ENCODE measurements around the gene CAMK2A. TPM values are rescaled to one million over a fixed set of nuclear protein-coding genes. Genes with fewer than 3 reads are reported as not detected.

Gene CAMK2A
- polyA plus RNA-seq, 2 of the 4 experiments (the other 2 are of a cell fraction) = 0.09 to 0.93 TPM

- WGBS (ENCODE audit: missing lambda C conversion rate) = 78% methylated on average over 6 of the region's 6 CpGs
- FAIRE-seq (no peak), ATAC-seq (no peak), DNase-seq (ENCODE audit: low read depth in 1 of 2, low spot score in 1 of 2) (no peak)
- CTCF ChIA-PET = interaction anchor here (0.7 to 8.2 kb wide), 6 partner anchors 9 to 909 kb away, joined by 3 to 155 read pairs (median 4); partner anchors contain the start of gene ARSI
- Histone ChIP-seq H3K4me1 (peaks cover 60% of the 10 kb centered on the region), H3K9me3 (no peaks in the 10 kb centered on the region), H3K4me3 (no peak overlapping the region), H3K27ac (peak overlapping the region in 1 of 2 experiments; percentile 67; a peak in 3 of 6 replicates), H3K4me2 (no peak overlapping the region)
- no peak for TF ChIP-seq CHD2 (IDR thresholded peaks at IDR 0.05; ENCODE audit: low read length, partially characterized antibody)
- TF ChIP-seq HOXA7 (CRISPR knock-in tag; IDR thresholded peaks at IDR 0.05) = no peak
- TF ChIP-seq SREBF2 (IDR thresholded peaks at IDR 0.05) = no peak
- no peak for TF ChIP-seq NPAS2 (CRISPR knock-in tag; IDR thresholded peaks at IDR 0.05; ENCODE audit: borderline replicate concordance)
- TF ChIP-seq EHMT2 (IDR thresholded peaks at IDR 0.05; ENCODE audit: low read depth) = no peak
- no peak for TF ChIP-seq JUN (IDR thresholded peaks at IDR 0.05)
- TF ChIP-seq ZSCAN20 (CRISPR knock-in tag; IDR thresholded peaks at IDR 0.05) = no peak
- TF ChIP-seq ATOH8 (CRISPR knock-in tag; IDR thresholded peaks at IDR 0.05; ENCODE audit: low read depth) = no peak
- TF ChIP-seq, protein P1, sequence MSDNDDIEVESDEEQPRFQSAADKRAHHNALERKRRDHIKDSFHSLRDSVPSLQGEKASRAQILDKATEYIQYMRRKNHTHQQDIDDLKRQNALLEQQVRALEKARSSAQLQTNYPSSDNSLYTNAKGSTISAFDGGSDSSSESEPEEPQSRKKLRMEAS (IDR thresholded peaks at IDR 0.05) = no peak
- TF ChIP-seq RCOR1 (IDR thresholded peaks at IDR 0.05; ENCODE audit: low read depth, low read length) = no peak
- no peak for TF ChIP-seq ESRRA (IDR thresholded peaks at IDR 0.05; ENCODE audit: borderline replicate concordance, low read length)
- TF ChIP-seq E2F6 (IDR thresholded peaks at IDR 0.05; ENCODE audit: borderline replicate concordance, low read depth) = no peak
- no peak for TF ChIP-seq CBX8 (IDR thresholded peaks at IDR 0.05)
- no peak for TF ChIP-seq ZFP36 (IDR thresholded peaks at IDR 0.05; ENCODE audit: borderline replicate concordance, partially characterized antibody)
- TF ChIP-seq FOSL2 (IDR thresholded peaks at IDR 0.05) = no peak
- TF ChIP-seq FOSL2 (CRISPR knock-in tag; IDR thresholded peaks at IDR 0.05) = no peak
- TF ChIP-seq HOXB5 (CRISPR knock-in tag; IDR thresholded peaks at IDR 0.05) = no peak
- TF ChIP-seq, protein P2, sequence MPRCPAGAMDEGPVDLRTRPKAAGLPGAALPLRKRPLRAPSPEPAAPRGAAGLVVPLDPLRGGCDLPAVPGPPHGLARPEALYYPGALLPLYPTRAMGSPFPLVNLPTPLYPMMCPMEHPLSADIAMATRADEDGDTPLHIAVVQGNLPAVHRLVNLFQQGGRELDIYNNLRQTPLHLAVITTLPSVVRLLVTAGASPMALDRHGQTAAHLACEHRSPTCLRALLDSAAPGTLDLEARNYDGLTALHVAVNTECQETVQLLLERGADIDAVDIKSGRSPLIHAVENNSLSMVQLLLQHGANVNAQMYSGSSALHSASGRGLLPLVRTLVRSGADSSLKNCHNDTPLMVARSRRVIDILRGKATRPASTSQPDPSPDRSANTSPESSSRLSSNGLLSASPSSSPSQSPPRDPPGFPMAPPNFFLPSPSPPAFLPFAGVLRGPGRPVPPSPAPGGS (IDR thresholded peaks at IDR 0.05) = no peak
- POLR2A ChIA-PET = no interaction called here
Measured at GRCh38 chr5:150265870-150266383, 23.6 kb downstream of the CAMK2A start.

- Histone ChIP-seq H3K4me1 (peaks cover 53% of the 10 kb centered on the region), H3K4me3 (no peak overlapping the region), H3K27ac (peak overlapping the region; percentile 63 to 88), H3K4me2 (peak overlapping the region; percentile 66), H3K9me3 (no peaks in the 10 kb centered on the region)
- no peak for FAIRE-seq
- 92% methylated on average over 23 of the region's 23 CpGs for WGBS (ENCODE audit: missing lambda C conversion rate)
- ChIA-PET CTCF (interaction anchor here (0.7 to 2.8 kb wide), 6 partner anchors 10 to 908 kb away, joined by 3 to 13 read pairs (median 4); no protein-coding TSS in a partner anchor), POLR2A (no interaction called here)
- DNase-seq (ENCODE audit: low read depth in 1 of 2, low spot score in 1 of 2) = no peak
- ATAC-seq = no peak; a peak in 1 of 6 replicates
- TF ChIP-seq TP53 (CRISPR knock-in tag; IDR thresholded peaks at IDR 0.05) (no peak), PHF8 (IDR thresholded peaks at IDR 0.05; ENCODE audit: borderline replicate concordance, low read depth) (no peak), MAZ (IDR thresholded peaks at IDR 0.05; ENCODE audit: borderline replicate concordance, low read depth, low read length) (no peak), ZNF302 (CRISPR knock-in tag; IDR thresholded peaks at IDR 0.05) (no peak), HES2 (IDR thresholded peaks at IDR 0.05) (no peak), RFX5 (IDR thresholded peaks at IDR 0.05) (no peak), RAD21 (conservative IDR thresholded peaks at IDR 0.05 in 1 of 2, IDR thresholded peaks at IDR 0.05 in 1 of 2) (no peak), HEYL (CRISPR knock-in tag; IDR thresholded peaks at IDR 0.05) (no peak), FOSB (CRISPR knock-in tag; IDR thresholded peaks at IDR 0.05) (no peak)
- TF ChIP-seq, protein P3, sequence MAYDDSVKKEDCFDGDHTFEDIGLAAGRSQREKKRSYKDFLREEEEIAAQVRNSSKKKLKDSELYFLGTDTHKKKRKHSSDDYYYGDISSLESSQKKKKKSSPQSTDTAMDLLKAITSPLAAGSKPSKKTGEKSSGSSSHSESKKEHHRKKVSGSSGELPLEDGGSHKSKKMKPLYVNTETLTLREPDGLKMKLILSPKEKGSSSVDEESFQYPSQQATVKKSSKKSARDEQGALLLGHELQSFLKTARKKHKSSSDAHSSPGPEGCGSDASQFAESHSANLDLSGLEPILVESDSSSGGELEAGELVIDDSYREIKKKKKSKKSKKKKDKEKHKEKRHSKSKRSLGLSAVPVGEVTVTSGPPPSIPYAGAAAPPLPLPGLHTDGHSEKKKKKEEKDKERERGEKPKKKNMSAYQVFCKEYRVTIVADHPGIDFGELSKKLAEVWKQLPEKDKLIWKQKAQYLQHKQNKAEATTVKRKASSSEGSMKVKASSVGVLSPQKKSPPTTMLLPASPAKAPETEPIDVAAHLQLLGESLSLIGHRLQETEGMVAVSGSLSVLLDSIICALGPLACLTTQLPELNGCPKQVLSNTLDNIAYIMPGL (CRISPR knock-in tag; IDR thresholded peaks at IDR 0.05; ENCODE audit: borderline replicate concordance) = no peak
- TF ChIP-seq, protein P4, sequence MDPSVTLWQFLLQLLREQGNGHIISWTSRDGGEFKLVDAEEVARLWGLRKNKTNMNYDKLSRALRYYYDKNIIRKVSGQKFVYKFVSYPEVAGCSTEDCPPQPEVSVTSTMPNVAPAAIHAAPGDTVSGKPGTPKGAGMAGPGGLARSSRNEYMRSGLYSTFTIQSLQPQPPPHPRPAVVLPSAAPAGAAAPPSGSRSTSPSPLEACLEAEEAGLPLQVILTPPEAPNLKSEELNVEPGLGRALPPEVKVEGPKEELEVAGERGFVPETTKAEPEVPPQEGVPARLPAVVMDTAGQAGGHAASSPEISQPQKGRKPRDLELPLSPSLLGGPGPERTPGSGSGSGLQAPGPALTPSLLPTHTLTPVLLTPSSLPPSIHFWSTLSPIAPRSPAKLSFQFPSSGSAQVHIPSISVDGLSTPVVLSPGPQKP (IDR thresholded peaks at IDR 0.05; ENCODE audit: low read depth, low read length) = no peak
Measured at GRCh38 chr5:150264667-150265603, 24.6 kb downstream of the CAMK2A start.

All from A549 (cell line).